SK-N-SH treated with all-trans-retinoic acid at 6 μM for 48 hours (cell line): ENCODE measurements around the gene TPRG1.

Experiments used
- ATAC-seq: fragments of 200-7000 bp; cut with Tn5 transposase; 3 replicates; pipeline ENCODE4 v1.9.1; 2020; ENCODE audit warnings: mild to moderate bottlenecking, moderate library complexity
- BACH2 ChIP-seq: fragments of 250-450 bp; sonication (Bioruptor Pico); IDR thresholded peaks from 2 replicates; pipeline ENCODE4 v1.9.0; 2021; ENCODE audit warnings: mild to moderate bottlenecking, borderline replicate concordance
- CREB5 ChIP-seq: fragments of 250-450 bp; sonication (Bioruptor Pico); IDR thresholded peaks from 2 replicates; pipeline ENCODE4 v1.5.1; 2020; ENCODE audit warnings: low read depth, mild to moderate bottlenecking, moderate library complexity
- CSDC2 ChIP-seq: fragments of 250-450 bp; sonication (Bioruptor Pico); IDR thresholded peaks from 2 replicates; pipeline ENCODE4 v1.5.0; 2020; ENCODE audit warnings: mild to moderate bottlenecking, moderate library complexity
- CSRNP3 ChIP-seq: fragments of 250-450 bp; sonication (Bioruptor Pico); IDR thresholded peaks from 2 replicates; pipeline ENCODE4 v1.5.1; 2021; ENCODE audit warnings: mild to moderate bottlenecking, moderate library complexity
- ESRRG ChIP-seq: fragments of 250-450 bp; sonication (Bioruptor Pico); IDR thresholded peaks from 2 replicates; pipeline ENCODE4 v1.6.1; 2021; ENCODE audit warnings: mild to moderate bottlenecking
- GLIS3 ChIP-seq: fragments of 250-450 bp; sonication (Bioruptor Pico); IDR thresholded peaks from 2 replicates; pipeline ENCODE4 v1.5.0; 2020; ENCODE audit warnings: mild to moderate bottlenecking, moderate library complexity
- ISL1 ChIP-seq: fragments of 250-450 bp; sonication (Bioruptor Pico); IDR thresholded peaks from 2 replicates; pipeline ENCODE4 v2.1.2; 2022; ENCODE audit warnings: mild to moderate bottlenecking, moderate library complexity
- OSR1 ChIP-seq: fragments of 250-450 bp; sonication (Bioruptor Pico); IDR thresholded peaks from 2 replicates; pipeline ENCODE4 v1.8.0; 2022; ENCODE audit warnings: moderate library complexity, mild to moderate bottlenecking, inconsistent platforms
- PATZ1 ChIP-seq: fragments of 250-450 bp; sonication (Bioruptor Pico); IDR thresholded peaks from 2 replicates; pipeline ENCODE4 v1.8.0; 2020; ENCODE audit warnings: mild to moderate bottlenecking, moderate library complexity, borderline replicate concordance
- POU6F1 ChIP-seq: fragments of 250-450 bp; sonication (Bioruptor Pico); IDR thresholded peaks from 2 replicates; pipeline ENCODE4 v1.8.0; 2021; ENCODE audit warnings: low read depth, mild to moderate bottlenecking, moderate library complexity, borderline replicate concordance
- PPARA ChIP-seq: fragments of 250-450 bp; sonication (Bioruptor Pico); IDR thresholded peaks from 2 replicates; pipeline ENCODE4 v1.5.0; 2020; ENCODE audit warnings: mild to moderate bottlenecking, borderline replicate concordance
- RARB ChIP-seq: fragments of 250-450 bp; sonication (Bioruptor Pico); IDR thresholded peaks from 2 replicates; pipeline ENCODE4 v1.8.0; 2021; ENCODE audit warnings: mild to moderate bottlenecking, moderate library complexity
- SNAI2 ChIP-seq: fragments of 250-450 bp; sonication (Bioruptor Pico); IDR thresholded peaks from 2 replicates; pipeline ENCODE4 v1.5.0; 2020; ENCODE audit warnings: mild to moderate bottlenecking, moderate library complexity
- TCF4 ChIP-seq: fragments of 250-450 bp; sonication (Bioruptor Pico); IDR thresholded peaks from 2 replicates; pipeline ENCODE4 v1.8.0; 2021; ENCODE audit warnings: mild to moderate bottlenecking, moderate library complexity, borderline replicate concordance
- TOX ChIP-seq: fragments of 250-450 bp; sonication (Bioruptor Pico); IDR thresholded peaks from 2 replicates; pipeline ENCODE4 v1.8.0; 2021; ENCODE audit warnings: mild to moderate bottlenecking, moderate library complexity, borderline replicate concordance
- TSHZ2 ChIP-seq: fragments of 250-450 bp; sonication (Bioruptor Pico); IDR thresholded peaks from 2 replicates; pipeline ENCODE4 v1.5.0; 2020; ENCODE audit warnings: mild to moderate bottlenecking, moderate library complexity
- ZC3H10 ChIP-seq: fragments of 250-450 bp; sonication (Bioruptor Pico); IDR thresholded peaks from 2 replicates; pipeline ENCODE4 v1.5.1; 2021; ENCODE audit warnings: mild to moderate bottlenecking, moderate library complexity
- ZFP3 ChIP-seq: fragments of 250-450 bp; sonication (Bioruptor Pico); IDR thresholded peaks from 2 replicates; pipeline ENCODE4 v1.5.0; 2020; ENCODE audit warnings: mild to moderate bottlenecking, moderate library complexity
- ZFP30 ChIP-seq: fragments of 450-650 bp; formaldehyde crosslinking; IDR thresholded peaks from 2 replicates; pipeline ENCODE4 v1.5.0; 2022; ENCODE audit warnings: mild to moderate bottlenecking, moderate library complexity
- ZNF565 ChIP-seq: fragments of 450-650 bp; formaldehyde crosslinking; conservative IDR thresholded peaks from 2 replicates; pipeline ENCODE4 v1.5.0; 2020; ENCODE audit warnings: low read depth, mild to moderate bottlenecking, moderate library complexity
- ZNF70 ChIP-seq: fragments of 450-650 bp; formaldehyde crosslinking; IDR thresholded peaks from 2 replicates; pipeline ENCODE4 v1.5.0; 2020; ENCODE audit warnings: mild to moderate bottlenecking, moderate library complexity
- ZNF8 ChIP-seq: fragments of 450-650 bp; formaldehyde crosslinking; IDR thresholded peaks from 2 replicates; pipeline ENCODE4 v1.5.0; 2020; ENCODE audit warnings: mild to moderate bottlenecking, moderate library complexity

TPRG1 gene

GRCh38 chr3:189275852-189276251 lies 104.1 kb downstream of the TPRG1 start:
- ATAC-seq: no peak

GRCh38 chr3:189276444-189277219 lies 104.9 kb downstream of the TPRG1 start:
- ATAC-seq: no peak
- TF ChIP-seq ZNF70 (CRISPR knock-in tag) (no peak), TOX (CRISPR knock-in tag) (no peak), ZFP30 (CRISPR knock-in tag) (no peak), PPARA (no peak), BACH2 (no peak)

More at GRCh38 chr3:189275852-189276251, 104.1 kb downstream of the TPRG1 start:
- TF ChIP-seq PPARA (no peak), RARB (CRISPR knock-in tag) (no peak), BACH2 (no peak), ZNF70 (CRISPR knock-in tag) (no peak), POU6F1 (CRISPR knock-in tag) (no peak), CREB5 (CRISPR knock-in tag) (no peak), ISL1 (CRISPR knock-in tag) (no peak), PATZ1 (CRISPR knock-in tag) (no peak), ZNF8 (CRISPR knock-in tag) (no peak), ZFP30 (CRISPR knock-in tag) (no peak), CSRNP3 (no peak), GLIS3 (CRISPR knock-in tag) (no peak), SNAI2 (CRISPR knock-in tag) (no peak), TOX (CRISPR knock-in tag) (no peak)

- ATAC-seq: no peak
- TF ChIP-seq ZFP3 (CRISPR knock-in tag): no peak
- no peak for TF ChIP-seq PPARA
- TF ChIP-seq CSDC2 (CRISPR knock-in tag): no peak
- TF ChIP-seq ZNF70 (CRISPR knock-in tag): no peak
- no peak for TF ChIP-seq PATZ1 (CRISPR knock-in tag)
- TF ChIP-seq CSRNP3: no peak
- no peak for TF ChIP-seq OSR1 (CRISPR knock-in tag)
- TF ChIP-seq ESRRG (CRISPR knock-in tag): no peak
- no peak for TF ChIP-seq TCF4 (CRISPR knock-in tag)
- TF ChIP-seq BACH2: no peak
- TF ChIP-seq GLIS3 (CRISPR knock-in tag): no peak
- no peak for TF ChIP-seq ZFP30 (CRISPR knock-in tag)
- TF ChIP-seq ISL1 (CRISPR knock-in tag): no peak
- TF ChIP-seq POU6F1 (CRISPR knock-in tag): no peak
- TF ChIP-seq ZC3H10 (CRISPR knock-in tag): no peak
- TF ChIP-seq ZNF8 (CRISPR knock-in tag): no peak
- TF ChIP-seq SNAI2 (CRISPR knock-in tag): no peak
- TF ChIP-seq RARB (CRISPR knock-in tag): no peak
- no peak for TF ChIP-seq TSHZ2 (CRISPR knock-in tag)
- TF ChIP-seq ZNF565 (CRISPR knock-in tag): no peak
Observed at GRCh38 chr3:189277711-189278110, 105.9 kb downstream of the TPRG1 start.
